GM12878 (cell line): ENCODE measurements around the gene FAM228B. TPM values are rescaled to one million over a fixed set of nuclear protein-coding genes. Genes with fewer than 3 reads are reported as not detected.
A peak's percentile ranks its signal among the peaks of the same experiment; 100 is the strongest.

Source experiments
- ATAC-seq: fragments of 200-7000 bp; cut with Tn5 transposase; 3 replicates; pipeline ENCODE4 v1.9.1; 2020; ENCODE audit warnings: mild to moderate bottlenecking, moderate library complexity
- BruUV-seq: library from RNA; stranded (reverse); fragments of 400-500 nt; replicated peaks from 2 replicates; lab custom pipeline; 2021; lab: Mats Ljungman, UMichigan
- CTCF ChIA-PET: fragments of 300-600 bp; sonication (Branson Sonifier 250); formaldehyde crosslinking; extraction: SDS; loops from one replicate; lab custom pipeline; 2021; ENCODE audit warnings: inconsistent platforms; lab: Yijun Ruan, JAX
- POLR2A ChIA-PET: fragments of 350-600 bp; formaldehyde crosslinking; extraction: SDS; loops from one replicate; lab custom pipeline; 2021; ENCODE audit warnings: inconsistent platforms; lab: Charles Lee
- RAD21 ChIA-PET: fragments of 300-600 bp; sonication (Branson Sonifier 250); formaldehyde crosslinking; loops from one replicate; lab custom pipeline; 2023; ENCODE audit warnings: antibody characterized with exemption; ENCODE audit not compliant: unreplicated experiment; lab: Charles Lee
- SMC1A ChIA-PET: fragments of 300-600 bp; sonication (Branson Sonifier 250); formaldehyde crosslinking; loops from one replicate; lab custom pipeline; 2023; ENCODE audit not compliant: unreplicated experiment, uncharacterized antibody; lab: Charles Lee
- DNase-seq: peaks from one replicate; pipeline ENCODE4 v3.0.0-alpha.2; 2011; ENCODE audit warnings: low read depth, low spot score
- FAIRE-seq: peaks from 3 replicates; lab custom pipeline; 2011; peaks lifted over from hg19 to GRCh38; lab: Jason Lieb, UNC
- H2AFZ ChIP-seq: 2 replicates; pipeline ENCODE4 v1.6.0; 2011; ENCODE audit warnings: low read depth, low read length, control low read depth; ENCODE audit not compliant: control insufficient read depth
- H3K27ac ChIP-seq: 2 replicates; pipeline ENCODE4 v1.5.1; 2011; ENCODE audit warnings: control low read depth; ENCODE audit not compliant: control insufficient read depth, insufficient read depth
- H3K27me3 ChIP-seq, 2 experiments: replicated peaks in 1 of 2; 2 replicates each; pipeline versions ENCODE4 v1.6.0 to v1.6.1; 2011; ENCODE audit warnings: low read length in 1 of 2; ENCODE audit not compliant: control insufficient read depth in 2 of 2, insufficient read depth in 2 of 2
- H3K36me3 ChIP-seq, 2 experiments: 2 replicates each; pipeline ENCODE4 v1.5.1; 2011; ENCODE audit warnings: low read length in 1 of 2; ENCODE audit not compliant: control insufficient read depth in 2 of 2, insufficient read depth in 2 of 2
- H3K4me1 ChIP-seq: 2 replicates; pipeline ENCODE4 v1.6.1; 2011; ENCODE audit warnings: mild to moderate bottlenecking, low read length, moderate library complexity, mixed read lengths; ENCODE audit not compliant: control insufficient read depth, insufficient read depth
- H3K4me2 ChIP-seq: 2 replicates; pipeline ENCODE4 v1.6.0; 2011; ENCODE audit warnings: control low read depth; ENCODE audit not compliant: control insufficient read depth, insufficient read depth
- H3K4me3 ChIP-seq: fragments of 200-600 bp; sonication (generic); 2 replicates; pipeline ENCODE4 v1.5.1; 2016
- H3K79me2 ChIP-seq: 2 replicates; pipeline ENCODE4 v1.6.0; 2011; ENCODE audit warnings: low read length; ENCODE audit not compliant: control insufficient read depth, insufficient read depth
- H3K9ac ChIP-seq: 2 replicates; pipeline ENCODE4 v1.8.0; 2011; ENCODE audit warnings: low read length, control low read depth, mixed read lengths; ENCODE audit not compliant: control insufficient read depth, insufficient read depth
- H3K9me3 ChIP-seq: replicated peaks from 3 replicates; pipeline ENCODE4 v1.5.1; 2011; ENCODE audit warnings: mild to moderate bottlenecking, low read length; ENCODE audit not compliant: control insufficient read depth, insufficient read depth
- H4K20me1 ChIP-seq: 2 replicates; pipeline ENCODE4 v1.6.0; 2011; ENCODE audit not compliant: control insufficient read depth, insufficient read depth
- BMI1 ChIP-seq: fragments of 450-650 bp; IDR thresholded peaks from 2 replicates; pipeline ENCODE4 v1.6.1; 2016; ENCODE audit warnings: mild to moderate bottlenecking, moderate library complexity, borderline replicate concordance
- CBFB ChIP-seq: IDR thresholded peaks from 2 replicates; pipeline ENCODE4 v1.6.1; 2016; ENCODE audit warnings: antibody characterized with exemption, low read depth
- CTCF ChIP-seq, 3 experiments: IDR thresholded peaks in 2 of 3; conservative IDR thresholded peaks in 1 of 3; 2 replicates each; pipeline ENCODE4 v1.5.1; 2011; ENCODE audit warnings: low read depth in 3 of 3, low read length in 3 of 3, mild to moderate bottlenecking in 3 of 3, control low read depth in 2 of 3, moderate library complexity in 2 of 3, inconsistent platforms in 1 of 3, mixed read lengths in 1 of 3; ENCODE audit not compliant: control insufficient read depth in 2 of 3, insufficient read depth in 1 of 3; ENCODE audit errors: extremely low read depth in 1 of 3
- EED ChIP-seq: sonication (generic); IDR thresholded peaks from 2 replicates; pipeline ENCODE4 v1.6.1; 2016; ENCODE audit warnings: antibody characterized with exemption, low read depth
- ETV6 ChIP-seq, 2 experiments: fragments of 450-650 bp in 1 of 2; IDR thresholded peaks in 1 of 2; conservative IDR thresholded peaks in 1 of 2; 2 replicates each; pipeline ENCODE4 v1.6.1; 2014; ENCODE audit warnings: antibody characterized with exemption in 1 of 2, borderline replicate concordance in 1 of 2, low read depth in 1 of 2, mild to moderate bottlenecking in 1 of 2, moderate library complexity in 1 of 2
- GABPA ChIP-seq: IDR thresholded peaks from 2 replicates; pipeline ENCODE4 v1.6.1; 2014; ENCODE audit warnings: antibody characterized with exemption, low read depth, mild to moderate bottlenecking, inconsistent platforms
- GATAD2B ChIP-seq: fragments of 450-650 bp; conservative IDR thresholded peaks from 2 replicates; pipeline ENCODE4 v1.6.1; 2017; ENCODE audit warnings: low read depth, mild to moderate bottlenecking, moderate library complexity
- HDAC6 ChIP-seq: fragments of 200-600 bp; sonication (generic); IDR thresholded peaks from one replicate; pipeline ENCODE4 v1.8.0; 2017; ENCODE audit warnings: antibody characterized with exemption; ENCODE audit not compliant: unreplicated experiment
- IKZF1 ChIP-seq: fragments of 450-650 bp; conservative IDR thresholded peaks from 2 replicates; pipeline ENCODE4 v1.6.1; 2017; ENCODE audit warnings: antibody characterized with exemption, mild to moderate bottlenecking
- MTA2 ChIP-seq: fragments of 450-650 bp; IDR thresholded peaks from 2 replicates; pipeline ENCODE4 v1.6.1; 2016; ENCODE audit warnings: low read depth, mild to moderate bottlenecking, moderate library complexity
- RAD51 ChIP-seq: fragments of 450-650 bp; IDR thresholded peaks from 2 replicates; pipeline ENCODE4 v1.6.1; 2016; ENCODE audit warnings: moderate library complexity, mild to moderate bottlenecking, inconsistent platforms
- ZBTB33 ChIP-seq: fragments of 450-650 bp; IDR thresholded peaks from 2 replicates; pipeline ENCODE4 v1.6.1; 2017; ENCODE audit warnings: mild to moderate bottlenecking
- WGBS: methylation state at CpG from one replicate; pipeline ENCODE4 v1.1.6; 2016; ENCODE audit warnings: low lambda C conversion rate; ENCODE audit not compliant: insufficient replicate concordance, insufficient coverage; ENCODE audit errors: missing lambda C conversion rate; 5-methylcytosine and 5-hydroxymethylcytosine counted together
- in situ Hi-C: fragments of 300-500 bp; cut with MboI; formaldehyde crosslinking; loops from 9 replicates; pipeline ENCODE4 v1.14.3; 2018; ENCODE audit warnings: mixed read lengths
- intact Hi-C: fragments of 100-400 bp; cut with micrococcal nuclease; formaldehyde crosslinking; loops from one replicate; pipeline ENCODE4 v1.14.2; 2022; ENCODE audit not compliant: unreplicated experiment
- polyA plus RNA-seq, 11 experiments: library from polyadenylated mRNA; depleted of rRNA in 4 of 11; unstranded in 6 of 11; stranded (reverse) in 5 of 11; fragments of >200 nt; fragmentation: Nextera tagmentation in 4 of 11; fragmentation: Illumina TruSeq in 1 of 11; extraction: Ambion mirVana in 4 of 11; extraction: Trizol in 1 of 11; gene quantifications; 1 replicate in 1 of 11; 2 replicates in 10 of 11; pipeline versions ENCODE4 v1.2.1 to v1.2.3, GENCODE V29; 2011 to 2016; ENCODE audit warnings: inconsistent platforms in 2 of 11, missing spikeins in 2 of 11, low read depth in 1 of 11
- total RNA-seq, 4 experiments: library from RNA; depleted of rRNA in 3 of 4; stranded (reverse); fragments of >200 nt in 3 of 4; fragmentation: Illumina TruSeq in 1 of 4; extraction: Trizol in 1 of 4; gene quantifications; 2 replicates each; pipeline versions ENCODE4 v1.2.1 to v1.2.3, GENCODE V29; 2013 to 2021

The FAM228B gene
- total and polyA plus RNA-seq, 10 of the 15 experiments (the other 5 are each of a cell fraction or from before 2014, with no cell fraction given): 3.9 to 11.0 (median 7.5) TPM

- no peak for TF ChIP-seq MTA2
- no peak for TF ChIP-seq CTCF (IDR thresholded peaks at IDR 0.05 in 2 of 3, conservative IDR thresholded peaks at IDR 0.05 in 1 of 3; ENCODE audit: control insufficient read depth in 2 of 3, extremely low read depth in 1 of 3, insufficient read depth in 1 of 3, low read depth in 3 of 3, low read length in 3 of 3)
- no peak for TF ChIP-seq RAD51
- TF ChIP-seq GABPA: no peak
- TF ChIP-seq EED: no peak
These were observed 45.8 kb upstream of the FAM228B start (continued) for GRCh38 chr2:24077535-24077877.

- Histone ChIP-seq H3K36me3 (no peaks in the 10 kb centered on the region; a peak in 2 of 4 replicates), H3K9ac (peak overlapping the region; percentile 79), H4K20me1 (no peaks in the 10 kb centered on the region), H3K4me3 (peak overlapping the region; percentile 89; the same call in 1 of the 2 replicates)
- no peak for FAIRE-seq
- 98% methylated on average over 2 of the region's 2 CpGs for WGBS
- intact Hi-C loops: loop anchor here (2.0 kb wide), 1 partner anchor 151 kb away; the partner anchor contains the start of gene ATAD2B
- CTCF ChIA-PET: interaction anchor here (0.6 to 3.8 kb wide), 3 partner anchors 10 to 283 kb away, joined by 3 to 34 read pairs (median 4); partner anchors contain the start of gene ATAD2B
- TF ChIP-seq BMI1 (no peak), CBFB (no peak), GATAD2B (no peak), ZBTB33 (no peak), HDAC6 (no peak), ETV6 (conservative IDR thresholded peaks at IDR 0.05 in 1 of 2, IDR thresholded peaks at IDR 0.05 in 1 of 2; ENCODE audit: borderline replicate concordance in 1 of 2, low read depth in 1 of 2) (no peak), IKZF1 (no peak)
- TF ChIP-seq, all 136 proteins: peak for 0
- in situ Hi-C loops: no loop called here
- H3K27ac ChIP-seq: no peak overlapping the region
- POLR2A ChIA-PET: interaction anchor here (0.7 to 1.5 kb wide), 3 partner anchors 12 to 108 kb away, joined by 3 to 6 read pairs (median 3); no protein-coding TSS in a partner anchor
- H3K27me3 ChIP-seq: no peaks in the 10 kb centered on the region
- BruUV-seq: TSS peak; percentile 31
- H3K79me2 ChIP-seq: peaks cover 22% of the 10 kb centered on the region
- SMC1A ChIA-PET: interaction anchor here (0.5 to 4.0 kb wide), 4 partner anchors 150 to 253 kb away, joined by 3 to 24 read pairs (median 4); partner anchors contain the start of gene ATAD2B
- no peak for ATAC-seq
- DNase-seq: no peak
- no peaks in the 10 kb centered on the region; the same call in 2 of the 3 replicates for H3K9me3 ChIP-seq
- H3K4me2 ChIP-seq: peak overlapping the region; percentile 87
- RAD21 ChIA-PET: interaction anchor here (2.6 kb wide), 1 partner anchor 253 kb away, joined by 16 read pairs; no protein-coding TSS in a partner anchor
- H2AFZ ChIP-seq: no peak overlapping the region; the same call in 1 of the 2 replicates
- peaks cover 9% of the 10 kb centered on the region for H3K4me1 ChIP-seq
These were observed 45.4 kb upstream of the FAM228B start for GRCh38 chr2:24077879-24078278.
